ENCODE data around the gene COMTD1. TPM values are rescaled to one million over a fixed set of nuclear protein-coding genes. Genes with fewer than 3 reads are reported as not detected.
A peak's percentile ranks its signal among the peaks of the same experiment; 100 is the strongest.

The COMTD1 gene
- total and polyA plus RNA-seq, 2 of the 4 experiments (the other 2 are of a cell fraction), result 1.6 to 6.4 TPM

GRCh38 chr10:75261813-75262705 is 26.3 kb upstream of the COMTD1 start:
- no peak overlapping the region for H2AFZ ChIP-seq (replicated peaks; ENCODE audit: low read length, poor library complexity)
- no peak overlapping the region for H3K14ac ChIP-seq (replicated peaks; ENCODE audit: low read depth, low read length)
- no peak overlapping the region for H3K4ac ChIP-seq (ENCODE audit: low read depth, low read length)
- ATAC-seq (ENCODE audit: low read depth) (no peak), DNase-seq (peak; percentile 15)
- no peak overlapping the region for H3K4me3 ChIP-seq (ENCODE audit: insufficient read depth, low read depth, low read length)
- no peak overlapping the region for H2AK9ac ChIP-seq (replicated peaks; ENCODE audit: low read depth, low read length, poor library complexity)
- WGBS, 2 experiments (ENCODE audit: extremely low coverage in 2 of 2, insufficient read length in 1 of 2), result 45% methylated on average over 12 of the region's 25 CpGs; no CpG with 5 or more reads in 1 of the 2 experiments
- H3K23ac ChIP-seq (ENCODE audit: low read depth, low read length), result no peak overlapping the region
- no peak overlapping the region for H3K27ac ChIP-seq (ENCODE audit: insufficient read depth, low read length)
- intact Hi-C loops (cut with micrococcal nuclease), result no loop called here
- no peaks in the 10 kb centered on the region for H3K36me3 ChIP-seq (ENCODE audit: control insufficient read depth, insufficient read depth, low read length)
- peaks cover 6% of the 10 kb centered on the region for H3K4me1 ChIP-seq (ENCODE audit: control insufficient read depth, insufficient read depth, low read length)
- no peak overlapping the region for H2AK5ac ChIP-seq (ENCODE audit: low read depth, low read length)
- no TSS peak for BruUV-seq (replicated peaks)
- no peak overlapping the region for H3K9ac ChIP-seq (ENCODE audit: low read depth, low read length)
- no peak overlapping the region for H2BK120ac ChIP-seq (ENCODE audit: low read depth, low read length)
- H3K18ac ChIP-seq (ENCODE audit: low read depth, low read length), result no peak overlapping the region
- ChIA-PET POLR2A (ENCODE audit: unreplicated experiment) (no interaction called here), CTCF (no interaction called here)
- in situ Hi-C loops (cut with MboI; ENCODE audit: low sequenced_read_pairs), result no loop called here
- H3K4me2 ChIP-seq (ENCODE audit: low read depth, low read length), result no peak overlapping the region
- H3K9me1 ChIP-seq (ENCODE audit: insufficient read depth, low read length), result peaks cover 7% of the 10 kb centered on the region
- H4K8ac ChIP-seq (ENCODE audit: low read depth in 2 of 2, low read length in 2 of 2), result no peak overlapping the region
- no peak overlapping the region for H2BK20ac ChIP-seq (ENCODE audit: low read depth, low read length)
- no peak overlapping the region for H3K56ac ChIP-seq (ENCODE audit: extremely low read depth, insufficient read depth, low read length)
- H4K5ac ChIP-seq (ENCODE audit: low read depth, low read length), result no peak overlapping the region
- no peaks in the 10 kb centered on the region for H4K20me1 ChIP-seq (ENCODE audit: insufficient read depth, low read length)
- H2BK5ac ChIP-seq (ENCODE audit: low read depth, low read length, poor library complexity, severe bottlenecking), result no peak overlapping the region
- no peaks in the 10 kb centered on the region for H3K27me3 ChIP-seq (ENCODE audit: control insufficient read depth, insufficient read depth, low read length)
- peaks cover 4% of the 10 kb centered on the region; the same call in 1 of the 2 replicates for H3K9me3 ChIP-seq (ENCODE audit: control insufficient read depth, insufficient read depth, low read length)
- H3K79me1 ChIP-seq (ENCODE audit: low read depth in 1 of 2, low read length in 2 of 2), result no peaks in the 10 kb centered on the region
- no peak overlapping the region for H2BK15ac ChIP-seq (ENCODE audit: low read depth, low read length)
- dilution Hi-C loops (cut with HindIII; ENCODE audit: low sequenced_read_pairs, unreplicated experiment), result no loop called here
- no peak overlapping the region for H4K91ac ChIP-seq (ENCODE audit: insufficient read depth, low read depth, low read length)
- TF ChIP-seq SMC3 (IDR thresholded peaks at IDR 0.05; ENCODE audit: low read depth, low read length), result no peak
- TF ChIP-seq ELK1 (IDR thresholded peaks at IDR 0.05; ENCODE audit: borderline replicate concordance, low read depth, low read length), result no peak
- TF ChIP-seq FOS (IDR thresholded peaks at IDR 0.05; ENCODE audit: low read depth, low read length), result no peak
- TF ChIP-seq CEBPB (IDR thresholded peaks at IDR 0.05; ENCODE audit: low read depth, low read length), result no peak
- TF ChIP-seq MXI1 (IDR thresholded peaks at IDR 0.05; ENCODE audit: borderline replicate concordance, low read depth, low read length), result no peak
- no peak for TF ChIP-seq USF2 (IDR thresholded peaks at IDR 0.05; ENCODE audit: low read depth, low read length)
- no peak for TF ChIP-seq BHLHE40 (IDR thresholded peaks at IDR 0.05; ENCODE audit: low read depth, low read length)
- no peak for TF ChIP-seq CHD1 (IDR thresholded peaks at IDR 0.05; ENCODE audit: low read depth, low read length)
- TF ChIP-seq RCOR1 (IDR thresholded peaks at IDR 0.05; ENCODE audit: insufficient replicate concordance, low read length), result no peak
- TF ChIP-seq RFX5 (IDR thresholded peaks at IDR 0.05; ENCODE audit: low read depth, low read length), result no peak
- TF ChIP-seq POLR2A (IDR thresholded peaks at IDR 0.05; ENCODE audit: low read depth, low read length), result no peak
- no peak for TF ChIP-seq CTCF (conservative IDR thresholded peaks at IDR 0.05; ENCODE audit: low read depth, low read length)
- TF ChIP-seq MAZ (IDR thresholded peaks at IDR 0.05; ENCODE audit: borderline replicate concordance, low read depth, low read length), result no peak
- no peak for TF ChIP-seq RAD21 (IDR thresholded peaks at IDR 0.05; ENCODE audit: low read length)
- TF ChIP-seq MAFK (IDR thresholded peaks at IDR 0.05; ENCODE audit: low read depth, low read length), result no peak

Measured in IMR-90 (cell line).